ENCODE data around the gene KRT7. TPM values are rescaled to one million over a fixed set of nuclear protein-coding genes. Genes with fewer than 3 reads are reported as not detected.
"Not testable (repeated sequence)": the region's sequence is repeated elsewhere in the genome, so short reads cannot be mapped to it uniquely, and the experiment has no call there.

Gene KRT7
- total and polyA plus RNA-seq, 9 of the 15 experiments (the other 6 are each of a cell fraction or from before 2014, with no cell fraction given): 1.4 TPM; not detected in 8

GRCh38 chr12:52286857-52287785, 54.1 kb downstream of the KRT7 start:
- DNase-seq (ENCODE audit: extremely low read depth in 1 of 4, low spot score in 3 of 4); BruUV-seq (replicated peaks); H3K27ac ChIP-seq (ENCODE audit: extremely low read depth, low read depth, low read length); H3K9me1 ChIP-seq (ENCODE audit: control insufficient read depth, insufficient read depth, low read length); H3K36me3 ChIP-seq (ENCODE audit: control insufficient read depth, insufficient read depth, low read length); H4K20me1 ChIP-seq (replicated peaks; ENCODE audit: control insufficient read depth, insufficient read depth, low read length); intact Hi-C loops (cut with micrococcal nuclease); H3K4me2 ChIP-seq (ENCODE audit: insufficient read depth, low read length); CTCF ChIA-PET (ENCODE audit: low intra/inter-chr PET ratio); FAIRE-seq; in situ Hi-C loops (cut with MboI); H3K9me3 ChIP-seq (replicated peaks; ENCODE audit: control insufficient read depth, insufficient read depth, low read depth, low read length); H3K4me1 ChIP-seq (replicated peaks in 1 of 2; ENCODE audit: control insufficient read depth in 2 of 2, insufficient read depth in 2 of 2, low read length in 2 of 2); H3K4me3 ChIP-seq; H2AFZ ChIP-seq (ENCODE audit: low read depth, low read length); POLR2A ChIA-PET; H3K9ac ChIP-seq (ENCODE audit: insufficient read depth in 1 of 2, low read depth in 2 of 2, low read length in 2 of 2); H3K79me2 ChIP-seq (ENCODE audit: control insufficient read depth, insufficient read depth, low read length): not testable (repeated sequence)
- H3K27me3 ChIP-seq (ENCODE audit: control insufficient read depth in 2 of 2, insufficient read depth in 2 of 2, low read length in 2 of 2): peaks cover 0 to 21% of the 10 kb centered on the region in 2 experiments; a peak in 2 of 5 replicates
- ATAC-seq: peak; percentile 57; the same call in 2 of the 3 replicates
- 1% methylated on average over 16 of the region's 21 CpGs for WGBS (ENCODE audit: insufficient coverage, low coverage, missing lambda C conversion rate)

GRCh38 chr12:52287816-52288805, 55.1 kb downstream of the KRT7 start:
- H3K9me1 ChIP-seq (ENCODE audit: control insufficient read depth, insufficient read depth, low read length); H3K4me1 ChIP-seq (replicated peaks in 1 of 2; ENCODE audit: control insufficient read depth in 2 of 2, insufficient read depth in 2 of 2, low read length in 2 of 2); BruUV-seq (replicated peaks); in situ Hi-C loops (cut with MboI); H3K4me2 ChIP-seq (ENCODE audit: insufficient read depth, low read length); CTCF ChIA-PET (ENCODE audit: low intra/inter-chr PET ratio); H3K79me2 ChIP-seq (ENCODE audit: control insufficient read depth, insufficient read depth, low read length); intact Hi-C loops (cut with micrococcal nuclease); H3K36me3 ChIP-seq (ENCODE audit: control insufficient read depth, insufficient read depth, low read length); FAIRE-seq; H3K4me3 ChIP-seq; H2AFZ ChIP-seq (ENCODE audit: low read depth, low read length); H3K27ac ChIP-seq (ENCODE audit: extremely low read depth, low read depth, low read length); POLR2A ChIA-PET; H3K9ac ChIP-seq (ENCODE audit: insufficient read depth in 1 of 2, low read depth in 2 of 2, low read length in 2 of 2); H3K9me3 ChIP-seq (replicated peaks; ENCODE audit: control insufficient read depth, insufficient read depth, low read depth, low read length); H4K20me1 ChIP-seq (replicated peaks; ENCODE audit: control insufficient read depth, insufficient read depth, low read length); DNase-seq (ENCODE audit: extremely low read depth in 1 of 4, low spot score in 3 of 4): not testable (repeated sequence)
- 0% methylated on average over 16 of the region's 17 CpGs for WGBS (ENCODE audit: insufficient coverage, low coverage, missing lambda C conversion rate)
- H3K27me3 ChIP-seq (ENCODE audit: control insufficient read depth in 2 of 2, insufficient read depth in 2 of 2, low read length in 2 of 2): peaks cover 0 to 21% of the 10 kb centered on the region in 2 experiments; a peak in 2 of 5 replicates
- peak; percentile 75 for ATAC-seq

- H3K4me2 ChIP-seq (ENCODE audit: insufficient read depth, low read length); H3K9me1 ChIP-seq (ENCODE audit: control insufficient read depth, insufficient read depth, low read length); H2AFZ ChIP-seq (ENCODE audit: low read depth, low read length); in situ Hi-C loops (cut with MboI); CTCF ChIA-PET (ENCODE audit: low intra/inter-chr PET ratio); H3K27ac ChIP-seq (ENCODE audit: extremely low read depth, low read depth, low read length); FAIRE-seq; H3K4me3 ChIP-seq; H3K9ac ChIP-seq (ENCODE audit: insufficient read depth in 1 of 2, low read depth in 2 of 2, low read length in 2 of 2); POLR2A ChIA-PET; H3K4me1 ChIP-seq (replicated peaks in 1 of 2; ENCODE audit: control insufficient read depth in 2 of 2, insufficient read depth in 2 of 2, low read length in 2 of 2); intact Hi-C loops (cut with micrococcal nuclease); DNase-seq (ENCODE audit: extremely low read depth in 1 of 4, low spot score in 3 of 4); ATAC-seq; BruUV-seq (replicated peaks); H3K9me3 ChIP-seq (replicated peaks; ENCODE audit: control insufficient read depth, insufficient read depth, low read depth, low read length); H3K79me2 ChIP-seq (ENCODE audit: control insufficient read depth, insufficient read depth, low read length); H3K36me3 ChIP-seq (ENCODE audit: control insufficient read depth, insufficient read depth, low read length); H4K20me1 ChIP-seq (replicated peaks; ENCODE audit: control insufficient read depth, insufficient read depth, low read length): not testable (repeated sequence)
- H3K27me3 ChIP-seq (ENCODE audit: control insufficient read depth in 2 of 2, insufficient read depth in 2 of 2, low read length in 2 of 2): peaks cover 0 to 21% of the 10 kb centered on the region in 2 experiments; a peak in 2 of 5 replicates
- WGBS (ENCODE audit: insufficient coverage, low coverage, missing lambda C conversion rate): no CpG with 5 or more reads among the region's 5 CpGs
Observed at GRCh38 chr12:52290483-52291134, 57.6 kb downstream of the KRT7 start.

Data from K562 (cell line).